Activated CD4-positive, alpha-beta T cell treated with anti-CD3 and anti-CD28 coated beads, Interleukin-10, Interleukin-2, amounts not matched to agents 100 ng/mL and 50 ng/mL, durations not matched to agents 16 hours and 8 hours (primary cell): ENCODE data around the gene DGKQ.
"Not testable (repeated sequence)": the region's sequence is repeated elsewhere in the genome, so short reads cannot be mapped to it uniquely, and the experiment has no call there.

Experiments used
- DNase-seq: peaks from one replicate; pipeline ENCODE4 v3.0.0-alpha.2; 2020

Gene DGKQ

DNA sequence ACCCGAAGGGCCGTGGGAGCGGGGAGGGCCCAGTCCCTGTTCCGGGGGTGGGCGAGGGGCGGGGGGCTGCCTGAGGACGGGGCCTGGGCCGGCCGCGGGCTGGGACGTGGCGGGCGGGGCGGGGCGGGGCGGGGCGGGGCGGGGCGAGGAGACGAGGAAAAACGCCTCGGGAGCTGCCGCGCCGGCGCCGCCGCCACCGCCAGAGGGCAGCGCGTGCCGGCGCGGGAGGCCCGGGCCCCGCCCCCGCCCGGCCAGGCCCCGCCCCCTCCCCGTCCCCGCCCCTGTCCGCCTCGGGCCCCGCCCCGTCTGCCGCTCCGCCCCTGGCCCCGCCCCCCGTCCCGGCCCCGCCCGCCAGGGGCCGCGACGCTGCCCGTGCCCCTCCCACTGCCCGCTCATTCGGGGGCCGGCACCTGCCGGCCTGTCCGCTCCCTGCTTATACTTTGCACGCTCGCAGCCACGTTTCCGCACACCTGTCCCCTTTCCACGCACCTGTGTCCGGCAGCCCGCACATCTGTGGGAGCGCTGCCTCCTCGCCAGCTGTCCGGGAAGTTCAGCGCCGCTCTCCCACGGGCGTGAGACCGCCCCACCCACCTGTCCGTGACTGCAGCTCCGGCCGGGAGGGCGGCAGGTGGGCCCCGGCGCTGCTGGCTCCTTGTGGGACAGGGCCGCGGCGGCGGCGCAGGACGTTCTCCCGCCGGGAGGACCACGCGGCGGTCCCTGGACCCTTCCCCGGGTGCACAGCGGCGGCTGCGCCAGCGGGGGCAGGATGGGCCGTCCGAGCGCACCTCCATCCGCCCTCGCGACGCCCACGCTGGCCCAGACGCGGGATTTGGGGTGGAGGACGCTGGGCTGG lies 36.4 kb upstream of the DGKQ start:
- peak; percentile 78 for DNase-seq

DNA sequence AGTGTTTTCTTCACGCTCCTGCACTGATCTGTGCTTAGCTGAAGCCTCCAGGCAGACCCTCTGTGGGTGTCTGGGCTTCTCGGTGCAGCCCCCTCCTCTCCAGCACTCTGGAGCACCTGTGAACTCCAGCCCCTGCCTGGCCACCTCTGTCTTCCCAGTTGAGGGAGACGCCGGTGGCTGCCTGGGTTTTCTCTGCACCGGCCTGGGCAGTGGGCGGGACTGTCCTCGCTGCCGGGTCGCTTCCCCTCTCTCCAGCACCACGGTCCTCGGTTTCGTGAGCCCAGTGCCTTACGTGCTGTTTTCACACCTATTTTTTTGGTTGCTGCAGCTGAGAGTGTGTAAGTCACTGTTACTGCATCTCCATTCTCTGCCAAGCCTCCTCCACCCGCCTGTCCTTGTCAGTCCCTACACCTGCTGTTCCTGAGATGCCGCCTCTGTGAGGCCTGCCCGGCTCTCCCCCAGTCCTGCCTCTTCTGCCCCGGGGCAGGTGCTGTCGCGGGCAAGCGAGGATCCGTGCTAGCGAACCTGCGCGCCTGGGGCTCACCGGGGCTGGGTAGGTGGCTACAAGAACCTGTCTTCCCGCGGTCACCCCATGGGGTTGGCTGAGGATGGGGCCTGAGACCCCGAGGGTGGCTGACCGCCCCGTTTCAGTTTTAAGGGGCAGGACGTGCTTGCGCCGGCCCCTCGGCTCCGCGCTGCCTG lies 35.6 kb upstream of the DGKQ start:
- DNase-seq, result peak; percentile 18

DNA sequence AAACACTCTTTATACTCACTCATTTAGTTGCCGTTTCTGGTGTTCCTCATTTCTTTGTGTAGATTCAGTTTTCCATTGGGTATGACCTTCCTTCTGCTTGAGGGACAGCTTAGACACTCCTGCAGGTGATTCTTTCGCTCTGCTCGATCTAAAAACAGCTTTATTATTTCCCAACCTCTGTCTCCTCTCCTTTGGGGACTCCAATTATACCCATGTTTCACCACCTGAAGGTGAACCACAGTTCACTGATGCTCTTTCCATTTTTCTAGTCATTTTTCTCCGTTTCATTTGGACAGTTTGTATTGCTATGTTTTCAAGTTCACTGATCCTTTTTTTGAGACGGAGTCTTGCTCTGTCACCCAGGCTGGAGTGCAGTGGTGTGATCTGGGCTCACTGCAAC lies 33.5 kb upstream of the DGKQ start:
- no peak for DNase-seq

GRCh38 chr4:1004557-1005485 lies 31.5 kb upstream of the DGKQ start:
- no peak for DNase-seq

DNA sequence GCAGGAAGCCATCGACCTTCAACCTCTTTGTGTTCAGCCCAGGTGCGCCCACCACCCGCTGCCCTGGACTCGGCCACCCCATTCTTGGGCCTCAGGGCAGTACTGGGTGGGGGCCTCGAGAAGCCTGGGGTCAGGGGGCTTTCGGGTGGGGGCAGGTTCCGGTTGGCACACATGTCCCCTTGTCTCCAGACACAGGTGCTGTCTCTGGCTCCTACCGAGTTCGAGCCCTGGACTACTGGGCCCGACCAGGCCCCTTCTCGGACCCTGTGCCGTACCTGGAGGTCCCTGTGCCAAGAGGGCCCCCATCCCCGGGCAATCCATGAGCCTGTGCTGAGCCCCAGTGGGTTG lies 30.7 kb upstream of the DGKQ start:
- DNase-seq, result no peak

DNA sequence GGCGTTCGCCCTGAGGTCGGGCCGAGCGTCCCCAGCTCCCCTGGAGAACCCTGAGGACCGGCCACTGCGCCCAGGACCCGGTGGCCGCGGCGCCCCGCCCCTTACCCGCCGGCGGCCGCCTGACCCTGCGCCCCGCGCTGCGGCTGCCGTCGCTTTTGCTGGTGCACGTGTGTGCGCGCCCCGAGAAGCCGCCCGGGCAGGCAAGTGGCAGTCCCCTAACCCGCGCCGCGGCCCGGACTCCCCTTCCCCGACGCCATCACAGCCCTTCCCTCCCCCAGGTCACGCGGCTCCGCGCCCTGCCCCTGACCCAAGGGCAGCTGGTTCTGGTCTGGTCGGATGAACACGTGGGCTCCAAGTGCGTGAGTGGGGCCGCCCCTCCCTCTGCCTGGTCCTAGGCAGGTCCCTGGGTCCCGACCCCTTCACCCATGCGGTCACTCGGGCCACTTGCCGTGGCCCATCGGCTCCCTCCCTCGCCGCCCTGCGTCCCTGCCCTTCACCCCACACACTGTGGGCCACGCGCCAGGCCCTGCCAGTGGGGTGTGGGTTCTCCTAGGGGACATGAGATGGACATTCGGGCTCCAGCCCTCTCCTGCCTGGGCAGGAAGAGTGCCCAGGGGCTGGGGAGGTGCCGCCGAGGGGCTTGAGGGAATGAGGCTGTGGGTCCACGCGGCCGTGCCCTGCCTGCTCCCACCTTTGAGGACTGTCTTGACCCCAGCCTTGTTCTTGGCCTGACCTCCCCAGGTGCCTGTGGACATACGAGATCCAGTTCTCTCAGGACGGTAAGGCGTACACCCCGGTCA lies 30.1 kb upstream of the DGKQ start:
- no peak for DNase-seq

DNA sequence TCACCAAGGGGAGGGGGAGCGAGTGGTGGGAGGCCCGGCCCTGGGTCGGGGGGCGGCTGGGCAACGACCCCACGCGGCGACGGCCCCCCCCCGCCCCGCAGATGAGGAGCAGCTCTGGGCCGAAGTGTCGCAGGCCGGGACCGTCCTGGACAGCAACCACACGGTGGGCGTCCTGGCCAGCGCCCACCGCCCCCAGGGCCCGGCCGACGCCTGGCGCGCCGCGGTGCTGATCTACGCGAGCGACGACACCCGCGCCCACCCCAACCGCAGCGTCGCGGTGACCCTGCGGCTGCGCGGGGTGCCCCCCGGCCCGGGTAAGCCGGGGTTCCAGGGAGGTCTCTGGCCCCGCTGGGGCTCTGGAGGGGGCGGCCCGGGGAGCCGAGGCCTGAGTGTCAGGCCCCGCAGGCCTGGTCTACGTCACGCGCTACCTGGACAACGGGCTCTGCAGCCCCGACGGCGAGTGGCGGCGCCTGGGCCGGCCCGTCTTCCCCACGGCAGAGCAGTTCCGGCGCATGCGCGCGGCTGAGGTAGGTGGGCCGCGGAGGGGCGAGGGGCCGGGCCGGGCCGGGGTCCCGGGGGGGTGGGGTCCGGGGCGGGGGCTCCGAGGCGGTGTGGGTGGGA lies 29.4 kb upstream of the DGKQ start:
- no peak for DNase-seq

- DNase-seq, result peak; percentile 24
These were observed 28.8 kb upstream of the DGKQ start for GRCh38 chr4:1002131-1002630.

GRCh38 chr4:1001561-1002130 lies 28.3 kb upstream of the DGKQ start:
- no peak for DNase-seq

DNA sequence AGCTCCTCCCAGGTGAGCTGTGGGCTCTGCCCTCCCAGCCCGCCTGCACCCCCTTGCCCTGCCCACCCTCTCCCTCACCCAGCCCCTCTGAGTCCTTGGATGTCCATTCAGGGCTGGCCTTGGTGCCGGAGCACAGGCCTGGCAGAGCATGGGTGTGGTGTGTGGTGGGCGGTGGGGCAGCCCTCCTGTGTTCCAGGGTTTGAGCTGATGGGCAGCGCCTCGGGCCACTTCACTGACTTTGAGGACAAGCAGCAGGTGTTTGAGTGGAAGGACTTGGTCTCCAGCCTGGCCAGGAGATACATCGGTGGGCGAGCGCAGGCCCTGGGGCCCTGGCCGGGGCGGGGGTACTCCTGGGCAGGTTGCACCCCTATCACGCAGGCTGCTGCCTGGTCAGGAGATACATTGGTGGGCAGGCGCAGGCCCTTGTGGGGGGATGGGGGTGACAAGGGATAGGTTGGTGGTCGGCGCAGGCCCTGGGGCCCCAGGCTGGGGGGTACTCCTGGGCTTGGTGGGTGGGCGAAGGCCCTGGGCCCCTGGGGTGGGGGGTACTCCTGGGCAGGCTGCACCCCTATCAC lies 27.4 kb upstream of the DGKQ start:
- no peak for DNase-seq

DNA sequence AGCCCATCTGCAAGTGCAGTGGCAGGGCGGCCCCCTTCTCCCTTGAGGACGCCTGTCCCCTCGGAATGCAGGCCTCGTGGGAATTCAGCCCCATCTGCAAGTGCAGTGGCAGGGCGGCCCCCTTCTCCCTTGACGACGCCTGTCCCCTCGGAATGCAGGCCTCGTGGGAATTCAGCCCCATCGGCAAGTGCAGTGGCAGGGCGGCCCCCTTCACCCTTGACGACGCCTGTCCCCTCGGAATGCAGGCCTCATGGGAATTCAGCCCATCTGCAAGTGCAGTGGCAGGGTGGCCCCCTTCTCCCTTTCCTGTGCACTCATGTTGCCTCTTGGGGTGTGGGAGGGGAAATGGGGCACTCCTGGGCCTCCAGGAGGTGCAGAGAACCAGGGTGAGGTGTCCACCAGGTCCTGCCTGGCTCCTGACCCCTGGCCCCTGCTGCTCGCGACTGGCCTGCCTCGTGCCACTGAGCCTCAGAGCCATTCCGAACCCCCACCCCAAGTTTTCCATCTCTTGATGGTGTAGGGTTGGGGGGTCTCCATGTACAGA lies 26.6 kb upstream of the DGKQ start:
- DNase-seq, result no peak

- DNase-seq, result not testable (repeated sequence)
These were observed 26.0 kb upstream of the DGKQ start for GRCh38 chr4:999240-999863.

GRCh38 chr4:998096-998691 lies 24.8 kb upstream of the DGKQ start:
- no peak for DNase-seq

DNA sequence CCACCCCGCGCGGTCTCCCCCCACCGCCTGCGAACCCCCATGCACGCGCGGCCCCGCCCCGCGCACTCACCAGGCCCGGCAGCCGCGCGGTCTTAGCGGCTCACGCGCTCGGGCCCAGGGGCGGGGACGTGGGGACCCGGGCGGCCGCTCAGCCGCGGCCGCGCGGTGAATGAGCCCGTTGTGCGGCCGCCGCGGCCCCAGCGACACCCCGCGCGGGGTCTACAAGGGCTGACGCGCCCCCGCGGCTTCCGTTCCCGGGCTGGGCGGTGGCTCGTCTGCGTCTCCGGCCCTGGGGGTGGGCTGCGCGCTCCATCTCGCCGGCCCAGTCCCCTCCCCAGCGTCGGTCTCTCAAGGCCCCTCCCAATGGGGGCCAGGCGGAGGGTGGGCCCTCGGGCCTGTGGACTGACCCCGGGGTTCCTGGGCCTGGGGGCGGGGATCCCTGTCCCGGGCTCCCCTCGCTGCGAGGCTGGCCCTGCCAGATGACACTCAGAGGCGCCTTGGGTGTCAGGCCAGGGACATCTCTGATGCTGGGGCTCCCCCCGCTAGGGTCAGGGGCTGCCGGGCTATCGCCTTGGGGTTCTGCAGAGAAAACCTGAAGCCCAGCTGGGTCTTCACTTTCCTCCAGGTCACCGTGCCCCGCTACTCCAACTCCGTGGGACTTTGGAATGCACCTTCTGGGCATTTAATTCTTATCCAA lies 24.2 kb upstream of the DGKQ start:
- no peak for DNase-seq

DNA sequence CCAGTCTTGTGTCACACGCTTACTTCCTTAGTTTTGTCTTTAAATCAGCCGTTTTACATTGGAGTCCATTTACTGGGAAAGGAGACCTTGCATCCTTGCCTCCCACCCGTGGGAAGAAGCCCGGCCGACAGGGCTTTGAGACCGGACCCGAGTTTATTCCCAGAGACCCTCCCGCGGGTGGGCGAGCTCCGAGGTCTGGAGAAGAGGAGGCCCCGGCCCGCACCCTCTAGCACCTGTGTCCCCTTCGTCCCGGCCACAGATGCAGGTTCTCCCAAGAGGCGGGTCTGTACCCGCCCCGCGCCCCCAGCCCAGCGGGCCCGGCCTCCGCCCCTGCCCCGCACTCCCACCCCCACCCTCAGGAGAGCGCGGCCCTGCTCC lies 23.6 kb upstream of the DGKQ start:
- no peak for DNase-seq

DNA sequence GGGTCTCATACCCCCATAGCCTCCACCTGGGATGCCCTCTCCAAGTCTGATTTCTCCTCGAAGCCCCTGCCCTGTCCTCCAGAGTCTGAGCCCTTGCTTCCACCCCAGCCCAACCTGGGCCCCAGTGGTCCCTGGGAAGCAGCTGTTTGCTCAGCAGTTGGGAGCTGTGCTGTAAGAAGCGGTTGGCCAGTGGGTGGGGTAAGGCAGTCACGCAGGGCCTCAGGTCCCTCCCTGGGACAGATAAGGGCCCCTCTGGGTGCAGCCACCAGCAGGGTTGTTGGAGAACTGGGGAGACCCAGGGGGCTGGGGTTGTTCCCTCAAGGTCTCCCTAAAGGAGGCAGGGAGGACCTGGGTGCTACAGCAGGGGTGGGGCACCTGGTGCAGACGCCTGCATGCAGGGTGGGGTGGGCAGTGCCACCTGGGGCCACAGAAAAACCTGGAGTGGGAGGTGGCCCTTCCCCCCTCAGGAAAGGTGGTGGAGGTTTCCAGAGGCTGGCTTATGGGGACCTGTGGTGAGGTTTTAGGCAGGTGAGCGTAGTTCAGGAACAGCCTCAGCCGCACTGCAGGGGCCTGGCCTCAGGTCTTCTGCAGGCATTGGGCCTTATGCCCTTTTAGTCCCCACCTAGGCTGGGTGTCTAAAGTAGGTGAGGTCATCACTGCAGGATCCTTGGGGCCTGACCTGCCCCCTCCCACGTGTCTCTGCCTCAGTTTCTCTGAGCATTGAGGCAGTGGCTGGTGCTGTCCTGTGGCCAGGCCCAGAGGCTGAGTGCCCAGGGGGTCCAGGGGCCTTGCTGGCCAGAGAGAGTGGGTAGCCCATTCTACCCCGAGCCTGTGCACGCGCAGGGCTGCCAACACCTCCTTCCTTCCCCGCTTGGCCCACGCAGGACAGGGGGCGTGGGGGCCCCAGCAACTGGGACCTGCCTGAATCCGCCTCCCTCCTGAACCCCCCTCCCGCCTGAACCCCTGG lies 22.9 kb upstream of the DGKQ start:
- DNase-seq, result no peak

- no peak for DNase-seq
These were observed 22.1 kb upstream of the DGKQ start for GRCh38 chr4:995311-996026.
